Choroid plexus epithelial cell (primary cell): ENCODE results near the gene PDX1.

ENCODE experiments used
- DNase-seq: peaks from one replicate; pipeline ENCODE4 v3.0.0-alpha.2; 2010; ENCODE audit warnings: low read depth
- H3K4me3 ChIP-seq: 2 replicates; pipeline ENCODE4 v1.5.1; 2011; ENCODE audit warnings: low read depth, mild to moderate bottlenecking, control low read depth, low read length, moderate library complexity
- CTCF ChIP-seq: conservative IDR thresholded peaks from 2 replicates; pipeline ENCODE4 v1.5.1; 2011; ENCODE audit warnings: low read depth, mild to moderate bottlenecking, control low read depth, inconsistent platforms, low read length, moderate library complexity

PDX1 gene

DNA sequence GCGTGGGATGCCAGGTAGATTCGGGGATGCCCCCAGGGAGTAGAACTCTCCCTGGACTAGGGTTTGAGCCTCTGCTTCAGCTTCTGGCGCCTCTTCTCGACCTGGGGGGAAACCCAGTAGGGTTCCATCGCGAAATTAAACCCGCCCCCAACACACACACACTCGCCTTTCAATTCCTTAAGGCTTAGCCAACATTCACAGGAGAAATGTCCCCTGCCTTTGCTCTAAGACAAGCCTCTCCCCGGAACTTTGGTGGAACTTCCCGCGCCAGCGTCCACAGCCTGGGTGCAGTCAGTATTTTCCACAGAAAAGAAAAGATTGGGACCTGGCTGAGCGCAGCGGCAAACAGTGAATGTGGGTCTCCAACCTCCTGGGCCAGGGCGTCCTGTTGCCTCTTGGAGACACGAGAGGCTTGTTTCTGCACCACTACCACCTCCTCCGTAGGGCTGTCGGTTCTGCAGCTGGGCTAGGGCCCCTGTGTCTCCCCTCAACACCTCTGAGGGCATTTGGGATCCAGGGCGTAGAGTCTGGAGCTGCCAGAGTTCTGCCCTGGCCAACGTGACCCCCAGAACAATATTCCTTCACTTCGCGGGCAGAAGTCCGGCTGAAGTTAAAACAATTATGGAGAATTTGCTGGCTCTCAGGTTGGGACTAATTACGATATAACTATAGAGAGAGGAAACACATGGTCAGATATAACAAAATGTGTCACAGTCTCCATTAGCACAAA lies 3.2 kb downstream of the PDX1 start:
- H3K4me3 ChIP-seq = no peak overlapping the region
- no peak for TF ChIP-seq CTCF
- no peak for DNase-seq

GRCh38 chr13:27923794-27924528 lies 4.2 kb downstream of the PDX1 start:
- DNase-seq = no peak
- H3K4me3 ChIP-seq = no peak overlapping the region
- no peak for TF ChIP-seq CTCF

DNA sequence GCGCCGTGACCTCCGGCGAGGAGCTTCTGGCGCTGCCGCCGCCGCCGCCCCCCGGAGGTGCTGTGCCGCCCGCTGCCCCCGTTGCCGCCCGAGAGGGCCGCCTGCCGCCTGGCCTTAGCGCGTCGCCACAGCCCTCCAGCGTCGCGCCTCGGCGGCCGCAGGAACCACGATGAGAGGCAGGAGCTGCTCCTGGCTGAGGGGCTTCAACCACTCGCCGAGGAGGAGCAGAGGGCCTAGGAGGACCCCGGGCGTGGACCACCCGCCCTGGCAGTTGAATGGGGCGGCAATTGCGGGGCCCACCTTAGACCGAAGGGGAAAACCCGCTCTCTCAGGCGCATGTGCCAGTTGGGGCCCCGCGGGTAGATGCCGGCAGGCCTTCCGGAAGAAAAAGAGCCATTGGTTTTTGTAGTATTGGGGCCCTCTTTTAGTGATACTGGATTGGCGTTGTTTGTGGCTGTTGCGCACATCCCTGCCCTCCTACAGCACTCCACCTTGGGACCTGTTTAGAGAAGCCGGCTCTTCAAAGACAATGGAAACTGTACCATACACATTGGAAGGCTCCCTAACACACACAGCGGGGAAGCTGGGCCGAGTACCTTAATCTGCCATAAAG lies 4.8 kb downstream of the PDX1 start:
- TF ChIP-seq CTCF = no peak
- DNase-seq = no peak
- no peak overlapping the region for H3K4me3 ChIP-seq

GRCh38 chr13:27925220-27925991 lies 5.6 kb downstream of the PDX1 start:
- no peak for DNase-seq
- no peak for TF ChIP-seq CTCF
- no peak overlapping the region for H3K4me3 ChIP-seq

GRCh38 chr13:27926644-27927434 lies 7.0 kb downstream of the PDX1 start:
- no peak for TF ChIP-seq CTCF
- no peak overlapping the region for H3K4me3 ChIP-seq
- no peak for DNase-seq
